Ovary (tissue), 3 donors: ENCODE results near the gene BCAS4.

Experiments used
- CTCF ChIP-seq, 3 donors: fragments of 450-650 bp in 2 of 3; fragments of 200-600 bp in 1 of 3; IDR thresholded peaks; one replicate each; pipeline versions ENCODE4 v1.5.1 to v1.8.0; 2016 to 2022; ENCODE audit warnings: antibody characterized with exemption in 3 of 3, mild to moderate bottlenecking in 1 of 3
- EP300 ChIP-seq: sonication (generic); formaldehyde crosslinking; IDR thresholded peaks from one replicate; pipeline ENCODE4 v1.6.1; 2017; ENCODE audit warnings: antibody characterized with exemption
- POLR2A ChIP-seq: fragments of 450-650 bp; IDR thresholded peaks from one replicate; pipeline ENCODE4 v1.6.1; 2017; ENCODE audit warnings: antibody characterized with exemption, mild to moderate bottlenecking, moderate library complexity
- donor health status: DM: no; HTN: no; CAD: no.

DNA sequence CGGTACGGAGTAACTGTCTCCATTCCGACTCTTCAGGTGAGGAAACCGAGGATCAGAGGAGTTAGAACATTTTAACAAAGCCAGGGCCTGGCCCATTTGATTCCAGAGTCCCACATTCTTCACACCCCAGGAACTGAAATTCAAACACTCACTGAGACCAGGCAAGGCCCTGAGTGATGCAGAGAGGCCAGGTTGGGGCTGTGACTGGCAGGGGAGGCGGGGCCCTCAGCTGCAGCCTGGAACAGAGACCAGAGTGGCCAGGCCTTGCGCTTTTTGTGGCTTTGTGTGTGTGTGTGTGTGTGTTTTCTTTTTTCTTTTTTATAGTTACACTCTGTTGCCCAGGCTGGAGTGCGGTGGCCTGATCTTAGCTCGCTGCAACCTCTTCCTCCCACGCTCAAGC lies 57.2 kb downstream of the BCAS4 start:
- no peak for TF ChIP-seq CTCF (IDR thresholded peaks at IDR 0.05)
- TF ChIP-seq POLR2A, result no peak
- TF ChIP-seq EP300, result no peak
